Skeletal muscle tissue (tissue), 4 donors: Measurements from ENCODE around the gene AP3S2. TPM values are rescaled to one million over a fixed set of nuclear protein-coding genes. Genes with fewer than 3 reads are reported as not detected.

Experiments
- H3K27ac ChIP-seq: one replicate; pipeline ENCODE4 v1.7.0; 2013; ENCODE audit warnings: mild to moderate bottlenecking, low read depth, low read length, inconsistent platforms
- H3K27me3 ChIP-seq, 3 donors: one replicate each; pipeline ENCODE4 v1.7.0; 2013; ENCODE audit warnings: low read length in 3 of 3; ENCODE audit not compliant: control insufficient read depth in 3 of 3, insufficient read depth in 3 of 3
- H3K36me3 ChIP-seq, 3 donors: one replicate each; pipeline ENCODE4 v1.7.0; 2013; ENCODE audit warnings: low read length in 3 of 3; ENCODE audit not compliant: control insufficient read depth in 3 of 3, insufficient read depth in 3 of 3
- H3K4me1 ChIP-seq, 3 donors: one replicate each; pipeline ENCODE4 v1.7.0; 2013; ENCODE audit warnings: low read length in 3 of 3, mild to moderate bottlenecking in 3 of 3; ENCODE audit not compliant: control insufficient read depth in 3 of 3, insufficient read depth in 3 of 3
- H3K4me3 ChIP-seq, 3 donors: one replicate each; pipeline ENCODE4 v1.7.0; 2013; ENCODE audit warnings: low read length in 3 of 3
- H3K9ac ChIP-seq, 3 donors: one replicate each; pipeline ENCODE4 v1.7.0; 2013; ENCODE audit warnings: low read length in 3 of 3, mild to moderate bottlenecking in 3 of 3, moderate library complexity in 2 of 3, low read depth in 1 of 3
- H3K9me3 ChIP-seq, 3 donors: one replicate each; pipeline ENCODE4 v1.7.0; 2013; ENCODE audit warnings: low read length in 3 of 3; ENCODE audit not compliant: control insufficient read depth in 3 of 3
- total RNA-seq: library from RNA; depleted of rRNA; stranded (reverse); fragments of >200 nt; gene quantifications from one replicate; pipeline ENCODE4 v1.2.3, GENCODE V29; 2014
- donor health status: Osteomylitis.

The AP3S2 gene
- total RNA-seq, 1 donor from 2014 or later: 51.7 TPM

GRCh38 chr15:89917442-89918101 lies 23.8 kb upstream of the AP3S2 start:
- no peak overlapping the region for H3K27ac ChIP-seq
- peaks cover 5 to 7% (median 6%) of the 10 kb centered on the region in 3 donors for H3K4me1 ChIP-seq
- H3K36me3 ChIP-seq: no peaks in the 10 kb centered on the region
- H3K27me3 ChIP-seq: no peaks in the 10 kb centered on the region
- H3K9ac ChIP-seq: no peak overlapping the region
- H3K4me3 ChIP-seq: no peak overlapping the region
- H3K9me3 ChIP-seq: no peaks in the 10 kb centered on the region

GRCh38 chr15:89916660-89917059 lies 22.9 kb upstream of the AP3S2 start:
- Histone ChIP-seq H3K9ac (no peak overlapping the region), H3K36me3 (no peaks in the 10 kb centered on the region), H3K4me1 (peaks cover 5 to 14% (median 11%) of the 10 kb centered on the region in 3 donors), H3K27ac (no peak overlapping the region), H3K4me3 (no peak overlapping the region), H3K9me3 (no peaks in the 10 kb centered on the region), H3K27me3 (no peaks in the 10 kb centered on the region)

- Histone ChIP-seq H3K9ac (peak within 1 kb of the TSS; percentile 75 to 83 (median 77)), H3K4me1 (peaks cover 5 to 18% (median 11%) of the 10 kb centered on the region in 3 donors), H3K27ac (no peak within 1 kb of the TSS), H3K9me3 (no peaks in the 10 kb centered on the region), H3K27me3 (no peaks in the 10 kb centered on the region), H3K4me3 (peak within 1 kb of the TSS; percentile 76 to 81 (median 81)), H3K36me3 (peaks cover 8 to 16% (median 15%) of the 10 kb centered on the region in 3 donors)
These were observed 19.0 kb upstream of the AP3S2 start, which contains the start of gene ARPIN for GRCh38 chr15:89912674-89913396. TSS of gene ARPIN (minus strand) at chr15:89912952. CDS start at chr15:89912835, 117 bp downstream.

- H3K36me3 ChIP-seq: peaks cover 8 to 19% (median 18%) of the 10 kb centered on the region in 3 donors
- H3K27me3 ChIP-seq: no peaks in the 10 kb centered on the region
- H3K9me3 ChIP-seq: no peaks in the 10 kb centered on the region
- peaks cover 5 to 18% (median 11%) of the 10 kb centered on the region in 3 donors for H3K4me1 ChIP-seq
- H3K9ac ChIP-seq: peak overlapping the region; percentile 75 to 83 (median 77)
- peak overlapping the region; percentile 67 to 81 (median 81) for H3K4me3 ChIP-seq
- H3K27ac ChIP-seq: no peak overlapping the region
These were observed 18.4 kb upstream of the AP3S2 start for GRCh38 chr15:89912145-89912673.

- no peak overlapping the region for H3K9ac ChIP-seq
- no peaks in the 10 kb centered on the region for H3K27me3 ChIP-seq
- H3K36me3 ChIP-seq: peaks cover 11 to 26% (median 18%) of the 10 kb centered on the region in 3 donors
- H3K9me3 ChIP-seq: no peaks in the 10 kb centered on the region
- H3K27ac ChIP-seq: no peak overlapping the region
- no peak overlapping the region for H3K4me3 ChIP-seq
- peaks cover 5 to 18% (median 11%) of the 10 kb centered on the region in 3 donors for H3K4me1 ChIP-seq
These were observed 17.3 kb upstream of the AP3S2 start for GRCh38 chr15:89910891-89911626.

- Histone ChIP-seq H3K27me3 (no peaks in the 10 kb centered on the region), H3K36me3 (peaks cover 15 to 33% (median 26%) of the 10 kb centered on the region in 3 donors), H3K9me3 (no peaks in the 10 kb centered on the region), H3K4me3 (no peak overlapping the region), H3K4me1 (peaks cover 5 to 18% (median 11%) of the 10 kb centered on the region in 3 donors), H3K27ac (no peak overlapping the region), H3K9ac (no peak overlapping the region)
These were observed 15.8 kb upstream of the AP3S2 start for GRCh38 chr15:89909611-89910010.

- peaks cover 28 to 44% (median 37%) of the 10 kb centered on the region in 3 donors for H3K36me3 ChIP-seq
- no peaks in the 10 kb centered on the region for H3K9me3 ChIP-seq
- H3K27me3 ChIP-seq: no peaks in the 10 kb centered on the region
These were observed 14.4 kb upstream of the AP3S2 start for GRCh38 chr15:89908226-89908625.

GRCh38 chr15:89907289-89907688 lies 13.5 kb upstream of the AP3S2 start:
- H3K27me3 ChIP-seq: no peaks in the 10 kb centered on the region
- H3K9ac ChIP-seq: no peak overlapping the region
- H3K4me1 ChIP-seq: peaks cover 0 to 10% (median 5%) of the 10 kb centered on the region in 3 donors
- no peak overlapping the region for H3K27ac ChIP-seq
- H3K4me3 ChIP-seq: no peak overlapping the region
- H3K9me3 ChIP-seq: no peaks in the 10 kb centered on the region
- H3K36me3 ChIP-seq: peaks cover 35 to 51% (median 44%) of the 10 kb centered on the region in 3 donors

More at GRCh38 chr15:89908226-89908625, 14.4 kb upstream of the AP3S2 start:
- Histone ChIP-seq H3K9ac (no peak overlapping the region), H3K27ac (no peak overlapping the region), H3K4me3 (no peak overlapping the region), H3K4me1 (peaks cover 3 to 17% (median 9%) of the 10 kb centered on the region in 3 donors)

GRCh38 chr15:89905846-89906378 lies 12.1 kb upstream of the AP3S2 start:
- no peaks in the 10 kb centered on the region for H3K9me3 ChIP-seq
- H3K9ac ChIP-seq: no peak overlapping the region
- H3K27me3 ChIP-seq: no peaks in the 10 kb centered on the region
- H3K36me3 ChIP-seq: peaks cover 43 to 61% (median 52%) of the 10 kb centered on the region in 3 donors
- H3K27ac ChIP-seq: no peak overlapping the region
- no peak overlapping the region for H3K4me3 ChIP-seq
- no peaks in the 10 kb centered on the region for H3K4me1 ChIP-seq
